Measurements from ENCODE around the gene RASD1. TPM values are rescaled to one million over a fixed set of nuclear protein-coding genes. Genes with fewer than 3 reads are reported as not detected.
"Not testable (repeated sequence)": the region's sequence is repeated elsewhere in the genome, so short reads cannot be mapped to it uniquely, and the experiment has no call there.

The RASD1 gene
- total RNA-seq, 1 donor from 2014 or later, result 9.2 TPM

- DNase-seq, result no peak
Observed at GRCh38 chr17:17469358-17469757, 26.8 kb downstream of the RASD1 start.

GRCh38 chr17:17468217-17469010 is 27.8 kb downstream of the RASD1 start:
- peak; percentile 47 for DNase-seq

GRCh38 chr17:17467720-17468119 is 28.5 kb downstream of the RASD1 start:
- DNase-seq, result no peak

GRCh38 chr17:17467016-17467415 is 29.2 kb downstream of the RASD1 start:
- DNase-seq, result no peak

GRCh38 chr17:17466511-17466910 is 29.7 kb downstream of the RASD1 start:
- DNase-seq, result no peak

GRCh38 chr17:17465878-17466277 is 30.3 kb downstream of the RASD1 start:
- not testable (repeated sequence) for DNase-seq

GRCh38 chr17:17463821-17464220 is 32.4 kb downstream of the RASD1 start:
- no peak for DNase-seq

GRCh38 chr17:17462048-17462824 is 34.0 kb downstream of the RASD1 start:
- no peak for DNase-seq

GRCh38 chr17:17460038-17460437 is 36.2 kb downstream of the RASD1 start:
- DNase-seq, result no peak

GRCh38 chr17:17457680-17458079 is 38.5 kb downstream of the RASD1 start:
- DNase-seq, result no peak

- DNase-seq, result no peak
Observed at GRCh38 chr17:17456251-17456650, 39.9 kb downstream of the RASD1 start.

- no peak for DNase-seq
Observed at GRCh38 chr17:17455173-17455572, 41.0 kb downstream of the RASD1 start.

- not testable (repeated sequence) for DNase-seq
Observed at GRCh38 chr17:17454700-17455099, 41.5 kb downstream of the RASD1 start.

GRCh38 chr17:17454276-17454675 is 41.9 kb downstream of the RASD1 start:
- DNase-seq, result no peak

GRCh38 chr17:17453088-17453487 is 43.1 kb downstream of the RASD1 start:
- DNase-seq, result no peak

GRCh38 chr17:17448723-17449122 is 47.5 kb downstream of the RASD1 start:
- no peak for DNase-seq

- no peak for DNase-seq
Observed at GRCh38 chr17:17448076-17448475, 48.1 kb downstream of the RASD1 start.

- DNase-seq, result no peak
Observed at GRCh38 chr17:17447264-17447663, 48.9 kb downstream of the RASD1 start.

GRCh38 chr17:17446666-17447155 is 49.5 kb downstream of the RASD1 start:
- DNase-seq, result no peak

GRCh38 chr17:17445925-17446665 is 50.1 kb downstream of the RASD1 start:
- DNase-seq, result no peak

- no peak for DNase-seq
Observed at GRCh38 chr17:17445296-17445924, 50.8 kb downstream of the RASD1 start.
